NCI-H2227 (cell line): ENCODE data around the gene TMEM115.
A peak's percentile ranks its signal among the peaks of the same experiment; 100 is the strongest.

Source experiments
- DNase-seq: peaks from one replicate; lab custom pipeline; 2025; ENCODE audit not compliant: unreplicated experiment; lab: John Stamatoyannopoulos, UW

TMEM115 gene

DNA sequence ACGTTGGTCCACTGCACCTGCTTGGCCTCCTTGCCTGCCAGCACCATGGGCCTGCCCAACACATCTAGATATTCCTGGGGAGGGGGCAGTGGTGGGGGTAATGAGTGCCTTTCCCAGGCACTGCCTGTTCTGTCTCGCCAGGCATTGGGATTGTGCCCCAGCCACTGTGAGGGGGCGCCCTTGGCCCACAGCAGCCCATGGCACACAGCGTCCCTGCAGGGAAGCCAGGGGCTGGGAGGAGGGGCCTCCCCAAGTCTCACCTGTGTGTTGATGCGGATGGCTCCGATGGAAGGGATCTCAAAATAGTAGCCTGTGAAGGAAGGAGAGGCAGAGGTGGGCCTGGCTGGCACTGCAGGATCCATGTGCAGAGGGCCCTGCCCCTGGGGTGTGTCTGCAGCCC is 18.7 kb upstream of the TMEM115 start:
- DNase-seq = no peak

DNA sequence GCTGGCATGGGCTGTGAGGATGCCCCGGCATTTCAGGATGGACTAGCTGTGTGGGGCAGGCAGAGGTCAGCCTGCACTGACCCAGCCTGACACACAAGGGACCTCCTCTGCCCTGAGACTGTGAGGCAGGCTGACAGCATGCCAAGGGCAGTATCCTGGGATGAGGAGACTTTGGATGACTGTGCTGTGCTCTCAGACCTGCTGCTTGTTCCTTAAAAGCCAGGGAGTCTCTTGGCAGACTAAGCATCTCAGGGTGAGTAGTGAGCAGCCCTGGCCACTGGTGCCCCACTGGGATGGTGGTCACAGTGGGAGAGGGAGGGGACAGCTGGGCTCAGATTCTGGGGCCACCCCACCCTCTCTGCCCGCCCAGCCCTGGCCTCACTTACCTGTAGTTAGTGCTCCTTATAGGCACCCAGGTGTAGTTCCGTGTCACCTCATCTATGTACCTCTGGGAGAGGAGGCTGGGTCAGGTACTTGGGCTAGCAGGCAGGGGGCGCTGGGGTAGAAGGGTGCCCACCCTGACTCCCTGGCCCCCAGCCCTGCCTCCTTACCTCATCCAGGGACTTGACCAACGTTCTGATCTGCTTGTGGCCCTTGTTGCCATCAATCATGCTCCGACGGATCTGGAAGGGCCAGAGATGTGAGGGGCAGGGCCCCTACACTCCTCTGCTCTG is 16.1 kb upstream of the TMEM115 start:
- DNase-seq = no peak

DNA sequence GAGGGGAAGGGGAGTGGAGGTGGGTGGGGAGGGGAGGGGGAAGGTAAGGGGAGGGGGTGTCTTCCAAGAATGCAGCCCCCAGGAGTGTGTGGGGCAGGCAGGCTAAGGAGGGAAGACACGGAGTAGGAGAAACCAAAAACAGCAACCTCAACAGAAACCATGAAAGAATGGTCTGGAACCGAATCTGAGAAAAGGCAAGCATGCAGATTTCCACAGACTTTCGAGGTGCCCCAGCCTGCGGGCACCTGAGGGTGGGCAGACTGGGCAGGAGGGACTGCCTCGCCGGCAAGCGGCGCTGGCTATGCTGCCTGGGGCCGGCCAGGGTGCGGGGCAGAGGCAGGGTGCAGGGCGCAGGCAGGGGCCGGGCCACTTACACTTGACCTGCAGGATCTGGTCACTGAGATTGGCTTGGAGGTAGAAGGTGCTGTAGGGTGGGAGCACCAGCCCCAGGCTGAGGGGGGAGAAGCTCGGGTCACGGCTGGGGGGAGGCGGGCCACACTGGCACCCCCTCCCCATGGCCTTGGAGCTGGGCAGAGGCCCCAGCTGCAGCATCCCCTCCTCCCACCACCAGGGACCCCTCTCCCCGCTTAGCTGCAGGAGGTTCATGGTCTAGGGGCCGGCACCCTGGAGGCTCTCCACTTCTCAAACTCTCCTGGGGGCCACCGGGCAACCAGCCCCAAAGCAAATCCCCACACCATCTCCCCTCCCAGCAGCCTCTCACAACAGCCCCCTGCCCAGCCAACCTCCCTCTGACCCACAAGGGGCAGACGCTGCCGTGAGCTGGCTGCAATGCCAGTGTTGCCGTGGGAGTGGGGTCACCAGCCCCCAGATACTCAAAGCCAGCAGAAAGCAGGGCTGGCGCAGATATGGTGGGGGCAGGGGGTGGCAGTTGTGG is 15.3 kb upstream of the TMEM115 start:
- no peak for DNase-seq

DNA sequence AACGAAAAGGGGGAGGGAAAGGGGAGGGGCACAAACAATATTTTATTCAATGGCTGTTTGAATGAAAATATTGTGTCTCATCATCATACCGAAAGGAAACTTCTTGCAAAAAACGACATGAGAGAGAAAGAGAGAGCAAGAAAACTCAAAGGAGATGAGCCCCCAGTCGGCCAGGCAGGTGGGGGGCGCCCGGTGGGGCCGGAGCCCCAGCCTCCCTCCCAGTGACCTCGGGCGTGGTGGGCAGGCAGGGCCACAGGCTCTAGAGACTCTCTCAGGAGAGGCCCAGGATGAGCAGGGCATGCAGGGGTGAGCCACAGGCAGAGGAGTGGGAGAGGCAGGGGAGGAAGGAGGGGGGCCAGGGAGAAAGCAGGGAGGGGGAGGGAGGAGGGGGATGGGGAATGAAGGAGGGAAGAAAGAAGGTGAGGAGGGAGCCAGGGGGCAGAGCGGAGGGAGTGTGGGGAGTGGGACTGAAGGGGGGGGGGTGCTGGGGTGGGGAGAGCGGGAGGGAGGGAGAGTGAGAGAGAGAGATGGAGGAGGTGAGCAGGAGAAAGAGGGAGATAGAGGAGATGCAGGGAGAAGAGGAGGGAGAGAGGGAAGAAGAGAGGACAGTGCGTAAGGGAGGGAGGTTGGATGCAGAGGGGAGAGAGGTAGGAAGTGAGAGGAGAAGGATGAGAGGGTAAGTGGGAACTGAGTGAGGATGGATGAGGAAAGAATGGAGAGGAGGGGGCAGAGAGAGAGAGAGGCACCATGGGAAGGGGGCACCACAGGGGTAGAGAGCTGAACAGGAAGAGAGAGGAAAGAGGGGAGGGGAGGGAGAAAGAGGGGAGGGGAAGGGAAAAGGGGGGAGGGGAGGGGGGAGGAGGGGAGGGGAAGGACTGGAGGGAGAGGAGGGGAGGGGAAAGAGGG is 14.1 kb upstream of the TMEM115 start:
- no peak for DNase-seq

DNA sequence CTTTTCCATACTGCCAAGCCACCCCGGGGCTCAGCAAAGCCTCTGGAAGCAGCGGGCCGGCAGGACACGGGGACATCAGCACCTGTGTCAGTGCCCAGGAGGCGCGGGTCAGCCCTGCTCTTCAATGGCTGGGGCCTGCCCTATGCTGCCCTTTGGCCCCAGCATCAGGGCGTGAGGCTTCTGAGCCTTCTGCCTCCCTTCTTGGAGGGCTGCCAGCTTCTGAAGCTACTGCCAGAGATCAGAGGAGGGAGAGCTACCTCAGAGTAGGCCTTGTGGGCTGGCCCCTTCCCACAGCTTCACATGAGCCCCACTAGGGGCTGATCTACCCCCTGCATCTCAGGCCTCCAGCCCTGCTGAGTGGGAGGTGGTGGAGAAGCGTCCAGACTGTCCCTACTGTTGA is 13.0 kb upstream of the TMEM115 start:
- DNase-seq = peak; percentile 37

DNA sequence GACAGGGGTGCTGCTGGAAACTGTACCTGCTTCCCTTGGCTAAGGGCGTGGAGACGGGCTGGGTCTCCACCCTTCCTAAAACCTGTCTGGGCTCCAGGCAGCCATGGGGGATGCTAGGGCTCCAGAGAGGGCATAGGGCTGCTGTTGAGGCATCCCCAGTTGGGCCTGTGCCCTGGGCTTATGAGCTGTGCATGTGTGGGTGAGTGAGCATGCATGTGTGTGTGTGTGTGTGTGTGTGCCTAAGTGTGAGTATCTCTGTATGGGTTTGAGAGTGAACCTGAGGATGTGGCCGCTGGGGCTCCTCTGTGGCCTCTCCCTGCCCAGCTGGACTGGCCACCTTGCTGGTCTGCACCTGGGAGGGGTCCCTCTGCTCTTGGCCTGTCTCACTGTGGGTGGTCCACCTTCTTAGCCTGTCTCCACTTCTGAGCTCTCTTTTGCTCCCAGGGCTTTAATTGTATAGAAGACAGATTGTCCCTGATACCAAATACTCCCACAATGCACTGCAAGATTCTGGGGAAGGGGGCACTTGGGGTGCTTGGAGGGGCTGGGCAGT is 11.9 kb upstream of the TMEM115 start:
- DNase-seq = no peak

DNA sequence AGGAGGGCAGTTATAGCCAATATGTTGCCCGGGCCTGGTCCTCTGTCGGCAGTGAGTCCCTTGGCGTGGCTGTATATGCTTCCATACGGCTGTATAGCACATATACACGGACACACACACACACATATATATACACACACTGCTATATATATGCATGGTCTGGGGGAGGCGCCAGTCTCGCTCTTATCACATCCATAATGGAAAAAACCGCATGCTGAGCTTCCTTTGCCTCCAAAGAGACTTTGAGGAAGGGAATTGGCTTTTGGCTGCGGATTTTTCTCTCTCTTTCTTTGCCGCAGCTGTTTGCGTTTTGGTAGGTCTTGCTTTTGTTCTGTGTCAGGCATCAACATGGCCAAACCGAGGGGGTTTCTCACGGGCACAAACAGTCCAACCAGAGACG is 11.3 kb upstream of the TMEM115 start:
- DNase-seq = peak; percentile 48

DNA sequence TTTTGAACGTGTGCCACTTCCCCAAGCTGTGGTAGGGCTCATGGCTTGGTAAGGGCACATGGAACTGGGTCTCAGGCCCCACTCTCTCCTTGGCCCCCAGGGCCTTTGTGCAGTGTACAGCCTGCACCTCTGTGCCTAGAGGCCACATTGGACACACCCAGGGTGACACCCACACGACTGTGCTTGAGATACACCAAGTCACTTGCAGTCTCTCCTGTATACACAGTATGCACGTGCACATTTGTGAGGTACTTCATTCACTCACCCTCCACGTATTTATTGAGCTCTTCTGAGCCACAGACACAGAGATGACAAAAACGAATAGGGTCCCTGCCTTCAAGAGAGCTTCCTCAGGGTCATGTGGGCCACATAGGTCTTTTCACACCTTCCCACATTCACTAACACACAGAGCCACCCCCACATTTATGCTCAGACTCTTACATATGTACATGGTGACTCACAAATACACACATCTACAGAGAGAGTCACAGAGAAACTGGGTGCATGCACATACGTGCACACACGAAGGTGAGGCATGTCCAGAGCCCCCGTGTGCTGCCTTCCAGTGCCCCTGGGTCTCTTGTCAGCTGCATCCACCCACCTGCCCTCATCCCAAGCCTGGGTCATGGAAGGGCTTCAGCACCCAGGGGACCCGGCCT is 9.8 kb upstream of the TMEM115 start:
- no peak for DNase-seq

DNA sequence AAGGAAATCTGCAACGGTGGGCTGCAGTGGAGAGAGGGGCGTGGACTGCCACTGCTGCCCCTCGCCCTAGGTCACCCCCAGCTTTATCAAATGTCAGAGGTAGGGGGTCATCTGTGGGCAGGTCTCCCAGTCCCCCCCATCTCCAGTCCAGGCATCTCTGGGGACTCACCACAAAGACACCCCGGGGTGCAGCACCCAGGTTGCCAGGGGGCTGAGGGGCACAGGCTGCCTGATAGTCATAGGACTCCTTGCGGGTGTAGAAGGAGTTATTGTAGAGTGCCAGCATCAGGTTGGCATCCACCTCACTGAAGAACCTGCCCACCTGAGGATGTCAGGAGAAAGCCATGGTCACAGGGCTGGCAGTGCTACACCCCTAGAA is 6.5 kb upstream of the TMEM115 start:
- no peak for DNase-seq

DNA sequence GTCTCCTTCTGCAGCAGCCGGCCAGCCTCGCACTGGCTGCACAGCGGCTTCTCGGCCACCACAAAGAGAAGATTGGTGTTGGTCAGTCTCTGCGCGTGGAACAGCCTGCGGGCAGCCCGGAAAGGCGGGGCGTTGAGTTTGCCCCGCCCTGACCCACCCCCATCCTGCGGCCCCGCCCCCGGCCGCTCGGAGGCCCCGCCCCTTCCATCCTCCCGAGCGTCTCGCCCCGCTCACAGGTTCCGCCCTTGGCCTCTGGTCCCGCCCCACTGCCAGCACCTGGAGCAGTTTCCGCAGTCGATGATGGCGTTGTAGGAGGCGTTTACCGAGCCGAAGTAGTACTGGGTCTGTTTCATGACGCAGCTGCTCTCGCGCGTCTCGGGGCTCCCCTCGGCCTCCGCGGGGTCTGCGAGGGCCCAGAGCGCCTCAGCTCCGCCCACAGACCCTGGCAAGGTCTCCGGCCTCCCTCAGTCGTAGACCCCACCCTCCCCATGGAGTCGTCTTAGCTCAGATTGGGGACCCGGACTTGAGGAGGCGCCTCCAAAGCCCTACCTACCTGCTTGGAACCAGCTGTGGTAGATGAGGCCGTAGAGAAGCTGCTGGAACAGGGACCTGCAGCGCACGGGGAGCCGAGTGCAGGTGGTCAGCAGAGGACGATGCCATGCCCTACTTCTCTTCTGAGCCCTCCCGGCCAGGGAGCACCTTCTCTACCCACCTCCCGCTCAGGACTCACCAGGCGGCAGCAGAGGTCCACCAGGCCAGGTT is 5.9 kb upstream of the TMEM115 start:
- DNase-seq = peak; percentile 86

DNA sequence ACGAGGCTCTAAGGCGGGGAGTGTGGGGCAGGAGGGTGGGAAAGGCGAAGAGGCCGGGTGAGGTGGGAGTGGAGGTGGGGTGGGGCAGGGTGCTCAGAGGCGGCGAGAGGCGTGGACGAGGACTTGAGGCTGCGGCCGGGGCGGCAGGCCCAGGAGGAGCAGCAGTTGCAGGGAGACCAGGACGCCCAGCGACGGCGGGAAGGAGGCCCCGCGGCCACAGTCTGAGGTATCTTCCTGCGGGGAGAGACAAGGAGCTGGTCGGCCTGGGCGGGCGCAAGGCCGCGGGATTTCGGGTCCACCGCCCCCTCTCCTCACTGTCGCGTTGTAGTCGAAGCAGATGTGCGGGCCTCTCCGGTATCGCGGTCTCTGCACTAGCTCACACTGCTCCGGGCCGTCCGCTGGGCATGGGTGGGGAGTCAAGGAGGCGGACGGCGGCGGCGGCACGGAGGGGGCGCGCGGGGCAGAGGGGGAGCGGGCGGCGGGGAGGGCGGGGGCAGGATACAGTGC is 5.3 kb upstream of the TMEM115 start:
- DNase-seq = peak; percentile 63

DNA sequence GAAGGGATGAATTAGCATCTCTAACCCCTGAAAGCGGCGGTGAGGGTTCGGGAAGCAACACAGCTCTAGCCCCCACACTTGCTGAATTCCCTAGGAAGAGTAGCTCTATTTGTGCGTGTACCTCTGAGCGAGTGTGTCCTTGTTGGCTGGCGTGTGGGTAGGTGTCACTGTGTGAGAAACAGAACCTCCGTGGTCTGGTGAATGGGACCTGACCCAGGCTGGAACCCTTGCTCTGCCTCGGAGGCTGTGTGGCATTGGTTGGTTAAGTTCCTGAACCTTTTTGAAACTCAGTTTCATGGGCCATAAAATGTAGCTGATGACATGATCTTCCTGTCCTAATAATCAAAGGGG is 414 bp upstream of the TMEM115 start:
- DNase-seq = no peak

DNA sequence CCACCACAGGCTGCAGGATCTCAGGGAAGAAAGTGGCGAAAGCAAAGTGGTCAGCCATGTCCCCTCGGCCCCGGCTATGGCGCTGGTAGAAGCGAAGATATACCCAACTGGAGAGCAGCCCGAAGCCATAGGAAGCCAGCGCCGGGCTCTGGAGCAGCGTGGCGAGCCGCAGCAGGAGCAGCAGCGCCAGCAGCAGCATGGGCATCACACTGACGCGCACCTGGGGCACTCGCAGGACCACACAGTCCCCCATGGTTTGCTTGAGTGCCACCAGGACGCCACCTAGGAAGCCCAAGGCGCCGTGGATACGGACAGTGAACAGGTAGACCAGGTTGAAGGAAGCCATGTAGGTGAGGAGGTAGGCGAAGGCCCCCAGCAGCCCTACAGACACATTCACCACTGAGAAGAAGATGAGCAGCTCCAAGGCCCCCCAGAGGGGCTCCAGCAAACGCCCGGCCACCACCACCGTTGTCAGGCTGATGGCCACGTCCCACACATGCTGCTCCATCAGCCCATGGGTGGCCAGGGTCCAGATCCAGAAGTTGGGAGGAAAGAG is 888 bp downstream of the TMEM115 start:
- DNase-seq = no peak

DNA sequence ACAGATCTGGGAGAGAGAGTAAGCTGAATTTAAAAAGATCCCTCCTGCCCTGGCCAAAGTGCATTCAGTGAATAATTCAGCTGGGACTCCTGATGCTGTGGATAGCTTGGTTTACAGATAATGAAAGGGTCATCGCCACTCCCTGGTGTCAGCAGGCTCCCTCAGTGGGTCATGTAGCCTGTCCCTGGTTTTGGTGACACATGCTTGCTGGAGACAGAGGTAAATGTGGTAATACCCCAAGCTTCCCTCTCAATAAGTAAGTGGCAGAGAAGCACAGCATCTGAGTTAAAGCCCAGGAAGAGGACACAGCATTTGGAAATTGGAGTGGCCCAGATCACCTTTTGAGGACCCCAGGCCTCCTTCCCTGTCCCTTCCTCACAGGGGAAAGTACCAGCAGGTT is 1.8 kb downstream of the TMEM115 start:
- DNase-seq = no peak

DNA sequence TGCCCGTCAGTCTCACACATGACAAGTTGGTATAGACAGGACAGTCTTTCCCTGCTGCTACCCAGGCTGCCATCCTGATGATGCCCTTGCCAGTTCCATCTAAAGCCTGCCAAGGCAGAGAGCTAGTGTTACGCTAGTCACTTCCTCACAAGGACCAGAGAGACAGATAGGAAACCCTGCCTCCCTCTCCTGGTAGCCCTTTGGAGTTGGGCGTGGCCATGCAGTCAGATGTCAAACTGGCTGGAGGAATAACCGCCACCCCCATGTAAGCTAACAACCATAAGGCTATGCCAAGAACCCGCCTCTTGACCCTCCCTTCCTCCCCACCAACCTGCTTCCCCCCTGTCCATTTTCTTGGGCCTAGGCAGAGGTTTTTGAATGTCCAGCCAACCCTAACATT is 2.8 kb downstream of the TMEM115 start:
- DNase-seq = no peak

DNA sequence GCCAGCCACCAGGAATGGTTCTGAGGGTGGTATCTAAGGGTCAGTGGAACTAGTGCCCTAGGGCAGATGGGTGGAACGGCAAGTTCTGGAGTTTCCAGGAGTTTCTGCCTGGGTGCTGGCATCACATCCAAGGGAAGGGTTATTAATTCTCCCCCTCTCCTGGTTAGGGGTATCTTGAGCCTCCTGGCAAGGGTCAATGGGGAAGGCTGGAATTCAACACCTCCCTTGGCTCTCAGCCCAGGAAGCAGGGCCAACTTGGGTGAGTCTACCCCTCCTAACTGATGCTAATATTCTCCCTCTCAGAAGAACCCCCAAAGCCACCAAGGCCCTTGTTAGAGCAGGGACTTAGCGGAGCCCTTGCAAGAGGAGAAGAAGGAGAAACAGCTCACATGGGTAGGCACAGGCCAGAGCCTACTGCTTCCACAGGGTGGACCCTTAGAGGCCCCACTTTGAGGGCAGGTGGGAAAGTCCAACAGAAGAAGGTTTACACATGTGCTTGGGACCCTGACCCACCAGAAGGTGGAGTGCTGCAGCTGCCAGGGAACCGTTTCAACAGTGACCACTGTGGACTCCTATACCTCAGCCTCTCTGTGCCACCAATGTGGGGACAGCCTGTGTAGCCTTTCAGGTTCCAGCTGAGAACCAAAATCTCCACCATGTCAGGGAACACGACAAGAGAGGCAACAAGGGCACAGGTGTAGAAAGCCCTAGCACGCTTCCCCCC is 3.3 kb downstream of the TMEM115 start:
- DNase-seq = no peak

DNA sequence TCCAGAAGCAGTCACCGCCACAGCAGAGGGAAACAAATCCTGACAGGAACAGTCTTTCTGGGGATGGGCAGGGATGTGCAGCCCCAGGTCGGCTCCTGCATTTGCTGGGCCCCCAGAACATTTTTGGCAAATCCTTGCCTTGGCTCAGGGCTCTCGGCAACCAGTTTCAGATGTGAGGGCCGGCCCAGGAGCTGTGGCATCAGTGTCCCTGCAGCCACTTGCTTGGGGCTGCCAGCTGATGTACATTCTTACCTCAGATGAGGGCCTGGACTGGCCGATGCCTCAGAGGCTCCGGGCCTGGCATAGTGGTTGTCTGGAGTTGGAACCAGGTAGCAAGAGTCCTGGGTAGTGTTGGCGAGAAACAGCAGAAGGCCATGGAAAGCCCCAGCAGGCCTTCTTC is 4.5 kb downstream of the TMEM115 start:
- no peak for DNase-seq

DNA sequence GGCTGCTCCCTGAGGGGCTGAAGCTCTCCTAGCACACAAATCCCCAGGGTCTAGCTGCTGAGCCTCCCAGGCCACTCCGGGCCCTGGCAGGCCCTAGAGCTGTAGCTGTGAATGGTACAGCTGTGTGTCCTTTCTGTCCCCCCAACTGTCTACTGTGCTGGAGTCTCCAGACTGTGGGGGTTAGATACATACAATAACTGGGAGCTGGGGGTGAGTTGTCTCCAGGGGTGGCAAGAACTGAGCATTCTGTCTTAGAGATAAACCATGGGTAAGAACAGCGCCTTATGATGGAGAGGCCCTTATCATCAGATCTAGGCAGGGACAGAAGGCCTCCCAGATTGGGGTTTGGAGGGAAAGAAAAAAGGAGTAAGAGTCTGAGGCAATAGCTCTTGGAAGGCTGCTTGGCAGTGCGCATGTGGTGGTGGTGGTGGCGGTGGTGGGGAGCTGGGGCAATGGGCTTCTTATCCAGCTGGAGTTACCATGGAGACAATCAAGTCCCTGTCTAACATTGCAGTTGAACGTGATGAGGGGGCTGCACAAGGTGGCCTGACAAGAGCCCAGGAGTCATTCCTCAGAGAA is 5.0 kb downstream of the TMEM115 start:
- DNase-seq = no peak
